Esophagus squamous epithelium (tissue), 5 donors: ENCODE measurements around the gene ADGRG4. TPM values are rescaled to one million over a fixed set of nuclear protein-coding genes. Genes with fewer than 3 reads are reported as not detected.

Experiments used
- DNase-seq: peaks from one replicate; lab custom pipeline; 2025; lab: John Stamatoyannopoulos, UW
- H3K27ac ChIP-seq, 4 donors: fragments of 200-600 bp; sonication (generic); one replicate each; pipeline ENCODE4 v1.5.1; 2016 to 2019; ENCODE audit warnings: mild to moderate bottlenecking in 1 of 4
- H3K27me3 ChIP-seq, 4 donors: fragments of 200-600 bp; sonication (generic); 1 replicate in 3 of 4; 2 replicates in 1 of 4; pipeline versions ENCODE4 v1.5.1 to v1.6.0; 2017 to 2021; ENCODE audit warnings: antibody characterized with exemption in 1 of 4
- H3K36me3 ChIP-seq, 3 donors: fragments of 200-600 bp; sonication (generic); one replicate each; pipeline ENCODE4 v1.5.1; 2016 to 2019
- H3K4me1 ChIP-seq, 3 donors: fragments of 200-600 bp; sonication (generic); one replicate each; pipeline ENCODE4 v1.5.1; 2017 to 2019
- H3K4me3 ChIP-seq, 4 donors: fragments of 200-600 bp; sonication (generic); 1 replicate in 3 of 4; 2 replicates in 1 of 4; pipeline ENCODE4 v1.5.1; 2016 to 2019; ENCODE audit warnings: mild to moderate bottlenecking in 2 of 4, moderate library complexity in 1 of 4
- H3K9me3 ChIP-seq, 3 donors: fragments of 200-600 bp; sonication (generic); one replicate each; pipeline ENCODE4 v1.5.1; 2016 to 2019
- POLR2A ChIP-seq, 4 donors: fragments of 450-650 bp; IDR thresholded peaks; one replicate each; pipeline ENCODE4 v1.6.1; 2017; ENCODE audit warnings: antibody characterized with exemption in 4 of 4, mild to moderate bottlenecking in 4 of 4, moderate library complexity in 3 of 4
- whole genome bisulfite sequencing, 2 donors: methylation state at CpG; one replicate each; pipeline ENCODE4 v1.1.5; 2018; 5-methylcytosine and 5-hydroxymethylcytosine counted together
- intact Hi-C: fragments of 100-400 bp; cut with DNase I; formaldehyde crosslinking; loops from one replicate; pipeline ENCODE4 v1.15.0; 2022
- total RNA-seq, 4 donors: library from RNA; depleted of rRNA; stranded (reverse); fragments of >200 nt; gene quantifications; one replicate each; pipeline ENCODE4 v1.1.0, GENCODE V29; 2016
- TF ChIP-seq, protein P1 (sequence below), 6 experiments: fragments of 450-650 bp in 4 of 6; fragments of 200-600 bp in 2 of 6; sonication (generic) in 2 of 6; IDR thresholded peaks; one replicate each; pipeline ENCODE4 v1.5.1; 2016 to 2019; ENCODE audit warnings: antibody characterized with exemption in 6 of 6, mild to moderate bottlenecking in 4 of 6, moderate library complexity in 4 of 6
- donor health status: DM: yes; HTN: yes; CAD: no.

The ADGRG4 gene
- total RNA-seq, 4 donors from 2014 or later, result 0.19 TPM; not detected in 3

DNA sequence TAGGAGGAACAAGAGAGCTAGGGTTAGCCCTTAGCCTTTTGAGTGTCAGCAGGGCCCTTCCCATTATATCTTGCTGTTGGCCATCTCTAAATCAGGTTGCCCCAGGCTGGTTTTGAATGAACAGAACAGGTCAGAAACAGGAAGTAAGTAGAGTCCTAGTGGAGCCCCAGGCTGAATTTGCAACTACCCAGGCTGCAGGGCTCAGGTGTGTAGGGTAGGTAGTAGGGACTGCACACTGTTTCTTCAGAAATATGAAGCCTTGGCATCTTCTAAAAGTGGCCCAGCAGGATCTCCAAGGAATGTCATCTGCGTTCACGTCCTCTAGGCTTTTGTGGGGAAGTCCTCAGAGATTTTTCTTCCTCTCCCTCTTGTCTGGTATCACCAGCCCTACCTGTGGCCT is 90.2 kb downstream of the ADGRG4 start:
- DNase-seq, result no peak
- TF ChIP-seq, protein P1, sequence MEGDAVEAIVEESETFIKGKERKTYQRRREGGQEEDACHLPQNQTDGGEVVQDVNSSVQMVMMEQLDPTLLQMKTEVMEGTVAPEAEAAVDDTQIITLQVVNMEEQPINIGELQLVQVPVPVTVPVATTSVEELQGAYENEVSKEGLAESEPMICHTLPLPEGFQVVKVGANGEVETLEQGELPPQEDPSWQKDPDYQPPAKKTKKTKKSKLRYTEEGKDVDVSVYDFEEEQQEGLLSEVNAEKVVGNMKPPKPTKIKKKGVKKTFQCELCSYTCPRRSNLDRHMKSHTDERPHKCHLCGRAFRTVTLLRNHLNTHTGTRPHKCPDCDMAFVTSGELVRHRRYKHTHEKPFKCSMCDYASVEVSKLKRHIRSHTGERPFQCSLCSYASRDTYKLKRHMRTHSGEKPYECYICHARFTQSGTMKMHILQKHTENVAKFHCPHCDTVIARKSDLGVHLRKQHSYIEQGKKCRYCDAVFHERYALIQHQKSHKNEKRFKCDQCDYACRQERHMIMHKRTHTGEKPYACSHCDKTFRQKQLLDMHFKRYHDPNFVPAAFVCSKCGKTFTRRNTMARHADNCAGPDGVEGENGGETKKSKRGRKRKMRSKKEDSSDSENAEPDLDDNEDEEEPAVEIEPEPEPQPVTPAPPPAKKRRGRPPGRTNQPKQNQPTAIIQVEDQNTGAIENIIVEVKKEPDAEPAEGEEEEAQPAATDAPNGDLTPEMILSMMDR (IDR thresholded peaks at IDR 0.05), result no peak
- TF ChIP-seq POLR2A (IDR thresholded peaks at IDR 0.05), result no peak
- WGBS, 2 donors, result 68 to 80% methylated on average over 2 of the region's 2 CpGs
- Histone ChIP-seq H3K36me3 (no peaks in the 10 kb centered on the region), H3K4me1 (no peaks in the 10 kb centered on the region), H3K4me3 (no peak overlapping the region), H3K27me3 (no peaks in the 10 kb centered on the region), H3K27ac (no peak overlapping the region), H3K9me3 (no peaks in the 10 kb centered on the region)
- intact Hi-C loops, result no loop called here

DNA sequence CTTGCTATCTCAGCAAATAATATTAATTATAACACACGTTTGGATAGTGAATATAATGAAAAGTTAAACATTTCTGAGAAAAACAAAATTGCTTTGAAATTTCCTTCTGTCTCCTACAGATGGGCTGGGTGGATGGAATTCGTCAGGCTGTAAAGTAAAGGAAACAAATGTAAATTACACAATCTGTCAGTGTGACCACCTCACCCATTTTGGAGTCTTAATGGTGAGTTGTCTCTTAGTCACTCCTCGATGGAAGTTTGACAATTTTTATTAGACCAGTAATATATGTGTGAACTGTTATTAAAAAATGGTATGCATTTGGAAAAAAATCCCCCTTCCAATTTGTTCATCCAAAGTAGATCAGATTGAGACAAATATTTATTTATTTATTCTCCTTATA is 94.5 kb downstream of the ADGRG4 start:
- no peaks in the 10 kb centered on the region for H3K36me3 ChIP-seq
- DNase-seq, result no peak
- H3K27me3 ChIP-seq, result no peaks in the 10 kb centered on the region
- 13 to 34% methylated on average over 3 of the region's 3 CpGs for WGBS, 2 donors
- H3K4me3 ChIP-seq, result no peak overlapping the region
- no peak for TF ChIP-seq POLR2A (IDR thresholded peaks at IDR 0.05)
- TF ChIP-seq, protein P1 (IDR thresholded peaks at IDR 0.05), result no peak
- no peak overlapping the region for H3K27ac ChIP-seq
- no peaks in the 10 kb centered on the region for H3K9me3 ChIP-seq
- intact Hi-C loops, result no loop called here
- no peaks in the 10 kb centered on the region for H3K4me1 ChIP-seq

DNA sequence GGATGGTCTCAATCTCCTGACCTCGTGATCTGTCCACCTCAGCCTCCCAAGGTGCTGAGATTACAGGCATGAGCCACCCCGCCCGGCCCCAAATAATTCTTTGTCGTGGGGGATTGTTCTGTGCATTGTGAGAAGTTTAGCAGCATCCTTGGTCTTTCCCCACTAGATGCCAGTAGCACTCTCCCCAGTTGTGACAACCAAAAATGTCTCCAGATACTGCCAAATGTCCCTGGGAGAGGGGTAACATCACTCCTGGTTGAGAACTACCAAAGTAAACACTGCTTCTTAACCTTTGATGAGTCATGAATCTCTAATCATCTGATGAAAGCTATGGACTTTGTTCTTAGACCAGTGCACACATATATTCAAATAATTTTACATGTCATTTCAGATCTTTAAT is 96.2 kb downstream of the ADGRG4 start:
- no peak overlapping the region for H3K27ac ChIP-seq
- DNase-seq, result no peak
- H3K4me3 ChIP-seq, result no peak overlapping the region
- no peaks in the 10 kb centered on the region for H3K36me3 ChIP-seq
- no peaks in the 10 kb centered on the region for H3K9me3 ChIP-seq
- no peaks in the 10 kb centered on the region for H3K4me1 ChIP-seq
- no peak for TF ChIP-seq POLR2A (IDR thresholded peaks at IDR 0.05)
- TF ChIP-seq, protein P1 (IDR thresholded peaks at IDR 0.05), result no peak
- H3K27me3 ChIP-seq, result no peaks in the 10 kb centered on the region
- intact Hi-C loops, result no loop called here
- 77% methylated on average over 4 of the region's 4 CpGs; no CpG with 5 or more reads in 1 of the 2 donors for WGBS, 2 donors

DNA sequence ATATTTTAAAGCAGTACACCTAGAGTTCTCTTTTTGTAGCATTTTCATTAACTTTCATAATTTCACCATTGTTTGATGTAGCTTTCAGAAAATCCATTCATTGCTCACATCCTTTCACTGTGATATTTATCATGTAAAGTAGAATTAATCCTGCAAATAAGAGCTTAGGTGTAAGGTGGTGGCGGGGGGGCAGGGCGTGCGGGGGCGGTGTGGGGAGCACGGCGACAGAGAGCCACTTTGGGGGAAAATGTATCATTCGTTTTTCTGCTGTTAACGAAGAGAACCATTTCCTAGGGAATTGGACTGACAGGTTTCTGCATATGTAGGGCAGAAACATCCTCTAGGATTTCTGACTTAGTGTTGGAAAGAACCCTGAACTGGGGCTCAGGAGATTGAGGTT is 104.4 kb downstream of the ADGRG4 start:
- intact Hi-C loops, result no loop called here
- TF ChIP-seq POLR2A (IDR thresholded peaks at IDR 0.05), result no peak
- Histone ChIP-seq H3K9me3 (no peaks in the 10 kb centered on the region), H3K27me3 (no peaks in the 10 kb centered on the region), H3K4me3 (no peak overlapping the region), H3K4me1 (no peaks in the 10 kb centered on the region), H3K36me3 (no peaks in the 10 kb centered on the region), H3K27ac (no peak overlapping the region)
- WGBS, 2 donors, result 49 to 60% methylated on average over 8 of the region's 8 CpGs
- no peak for DNase-seq

DNA sequence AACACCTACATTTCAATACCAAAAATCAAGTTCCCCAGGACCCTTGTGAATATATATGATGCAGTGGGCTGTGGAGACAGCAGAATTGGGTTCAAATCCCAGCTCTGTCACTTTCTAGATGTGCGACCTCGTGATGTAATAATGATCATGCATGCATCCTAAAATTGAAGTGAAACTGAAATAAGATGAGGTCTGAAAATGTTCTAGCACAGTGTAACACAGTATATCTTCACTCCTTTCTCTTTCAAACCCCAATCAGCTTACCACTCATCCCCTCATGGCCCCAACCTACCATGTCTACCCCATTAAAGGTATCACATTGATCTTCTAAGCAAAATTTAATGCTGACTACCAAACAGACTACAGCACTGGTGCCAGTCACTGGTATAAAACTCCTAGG is 117.0 kb downstream of the ADGRG4 start:
- Histone ChIP-seq H3K9me3 (no peaks in the 10 kb centered on the region), H3K27me3 (no peaks in the 10 kb centered on the region), H3K36me3 (no peaks in the 10 kb centered on the region), H3K4me3 (no peak overlapping the region), H3K4me1 (no peaks in the 10 kb centered on the region), H3K27ac (no peak overlapping the region)
- intact Hi-C loops, result no loop called here
- DNase-seq, result no peak
- 67 to 83% methylated on average over 2 of the region's 2 CpGs for WGBS, 2 donors
- TF ChIP-seq POLR2A (IDR thresholded peaks at IDR 0.05), result no peak
- TF ChIP-seq, protein P1 (IDR thresholded peaks at IDR 0.05), result no peak

DNA sequence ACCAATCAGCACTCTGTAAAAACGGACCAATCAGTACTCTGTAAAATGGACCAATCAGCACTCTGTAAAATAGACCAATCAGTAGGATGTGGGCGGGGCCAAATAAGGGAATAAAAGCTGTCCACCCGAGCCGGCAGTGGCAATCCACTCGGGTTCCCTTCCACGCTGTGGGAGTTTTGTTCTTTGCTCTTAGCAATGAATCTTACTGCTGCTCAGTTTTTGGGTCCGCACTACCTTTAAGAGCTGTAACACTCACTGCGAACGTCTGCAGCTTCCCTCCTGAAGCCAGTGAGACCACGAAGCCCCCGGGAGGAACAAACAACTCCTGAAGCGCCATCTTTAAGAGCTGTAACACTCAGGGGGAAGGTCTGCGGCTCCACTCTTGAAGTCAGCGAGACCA is 120.6 kb downstream of the ADGRG4 start:
- intact Hi-C loops, result no loop called here
- no peak for DNase-seq
- WGBS, 2 donors, result 54 to 81% methylated on average over 3 to 14 of the region's 14 CpGs

More for the DNA sequence above, 120.6 kb downstream of the ADGRG4 start:
- Histone ChIP-seq H3K27ac (no peak overlapping the region), H3K36me3 (no peaks in the 10 kb centered on the region), H3K4me3 (no peak overlapping the region), H3K27me3 (no peaks in the 10 kb centered on the region), H3K4me1 (no peaks in the 10 kb centered on the region), H3K9me3 (no peaks in the 10 kb centered on the region)
- no peak for TF ChIP-seq POLR2A (IDR thresholded peaks at IDR 0.05)
- TF ChIP-seq, protein P1 (IDR thresholded peaks at IDR 0.05), result no peak
